HCT116 (cell line): ENCODE data around the gene BEND4. TPM values are rescaled to one million over a fixed set of nuclear protein-coding genes. Genes with fewer than 3 reads are reported as not detected.
A peak's percentile ranks its signal among the peaks of the same experiment; 100 is the strongest.

ENCODE experiments used
- ATAC-seq: fragments of 200-7000 bp; cut with Tn5 transposase; 2 replicates; pipeline ENCODE4 v1.9.1; 2020; ENCODE audit warnings: mild to moderate bottlenecking, moderate library complexity
- Bru-seq: library from RNA; stranded (reverse); fragments of 400-500 nt; gene quantifications from one replicate; lab custom pipeline; 2021; lab: Mats Ljungman, UMichigan
- BruChase-seq, 2 experiments: library from RNA; stranded (reverse); fragments of 400-500 nt; gene quantifications; one replicate each; lab custom pipeline; 2021; lab: Mats Ljungman, UMichigan
- BruUV-seq: library from RNA; stranded (reverse); fragments of 400-500 nt; replicated peaks from 2 replicates; lab custom pipeline; 2021; lab: Mats Ljungman, UMichigan
- CTCF ChIA-PET: fragments of 300-600 bp; sonication (Branson Sonifier 250); formaldehyde crosslinking; loops from one replicate; lab custom pipeline; 2021; ENCODE audit warnings: antibody characterized with exemption; lab: Charles Lee
- POLR2A ChIA-PET: fragments of 300-600, 350-600 bp; sonication (Branson Sonifier 250); formaldehyde crosslinking; loops from one replicate; lab custom pipeline; 2021; ENCODE audit warnings: antibody characterized with exemption; lab: Charles Lee
- RAD21 ChIA-PET, 2 experiments: fragments of 300-600 bp; sonication (Branson Sonifier 250); formaldehyde crosslinking; loops; one replicate each; lab custom pipeline; 2023; ENCODE audit warnings: low total read pairs in 2 of 2; ENCODE audit not compliant: uncharacterized antibody in 2 of 2, unreplicated experiment in 2 of 2, low non-redundant PET in 1 of 2; lab: Charles Lee
- DNase-seq: peaks from one replicate; pipeline ENCODE4 v3.0.0-alpha.2; 2010; ENCODE audit warnings: low read depth, low spot score
- H2AFZ ChIP-seq: fragments of 200-600 bp; shearing (Covaris generic), sonication (generic); 2 replicates; pipeline ENCODE4 v1.6.1; 2017; ENCODE audit warnings: low read depth, mixed run types, mixed read lengths, antibody characterized with exemption, low read length; ENCODE audit not compliant: poor library complexity, severe bottlenecking
- H3K27ac ChIP-seq: 2 replicates; pipeline ENCODE4 v1.5.1; 2012; ENCODE audit warnings: low read depth, low read length
- H3K27me3 ChIP-seq: fragments of 200-600 bp; sonication (generic); 2 replicates; pipeline ENCODE4 v1.6.1; 2016; ENCODE audit warnings: mixed run types, low read length, mixed read lengths; ENCODE audit not compliant: insufficient read depth
- H3K36me3 ChIP-seq, 2 experiments: fragments of 200-500 bp in 1 of 2; fragments of 200-600 bp in 1 of 2; sonication (Bioruptor generic) in 1 of 2; sonication (generic) in 1 of 2; 2 replicates each; pipeline versions ENCODE4 v1.5.1 to v1.6.1; 2014 to 2016; ENCODE audit warnings: low read length in 2 of 2, inconsistent platforms in 1 of 2, mixed read lengths in 1 of 2, mixed run types in 1 of 2; ENCODE audit not compliant: insufficient read depth in 2 of 2, control insufficient read depth in 1 of 2
- H3K4me1 ChIP-seq, 2 experiments: fragments of 200-600 bp in 1 of 2; sonication (generic) in 1 of 2; 2 replicates each; pipeline versions ENCODE4 v1.5.1 to v1.6.1; 2012 to 2017; ENCODE audit warnings: low read length in 2 of 2, inconsistent platforms in 1 of 2, mild to moderate bottlenecking in 1 of 2, mixed read lengths in 1 of 2, mixed run types in 1 of 2, moderate library complexity in 1 of 2; ENCODE audit not compliant: insufficient read depth in 2 of 2, control insufficient read depth in 1 of 2
- H3K4me2 ChIP-seq: fragments of 200-600 bp; sonication (generic); 2 replicates; pipeline ENCODE4 v1.6.1; 2017; ENCODE audit warnings: mixed run types, low read length, mixed read lengths
- H3K4me3 ChIP-seq, 2 experiments: fragments of 200-600 bp in 1 of 2; sonication (generic) in 1 of 2; replicated peaks in 1 of 2; 2 replicates each; pipeline ENCODE4 v1.5.1; 2011 to 2016; ENCODE audit warnings: low read length in 2 of 2, control low read depth in 1 of 2, low read depth in 1 of 2, mild to moderate bottlenecking in 1 of 2, mixed read lengths in 1 of 2, mixed run types in 1 of 2
- H3K79me2 ChIP-seq: fragments of 200-600 bp; sonication (generic); 2 replicates; pipeline ENCODE4 v1.6.1; 2017; ENCODE audit warnings: mild to moderate bottlenecking, mixed run types, low read length, moderate library complexity, mixed read lengths; ENCODE audit not compliant: insufficient read depth
- H3K9ac ChIP-seq: fragments of 200-600 bp; sonication (generic); 2 replicates; pipeline ENCODE4 v1.6.1; 2016; ENCODE audit warnings: low read length, mixed read lengths
- H3K9me2 ChIP-seq: fragments of 200-600 bp; sonication (generic), shearing (Covaris generic); 2 replicates; pipeline ENCODE4 v1.6.1; 2017; ENCODE audit warnings: mixed run types, mild to moderate bottlenecking, moderate library complexity; ENCODE audit not compliant: insufficient read depth
- H3K9me3 ChIP-seq, 2 experiments: fragments of 200-500 bp in 1 of 2; fragments of 200-600 bp in 1 of 2; sonication (Bioruptor generic) in 1 of 2; sonication (generic) in 1 of 2; 2 replicates each; pipeline ENCODE4 v1.6.1; 2014 to 2017; ENCODE audit warnings: low read length in 2 of 2, mixed read lengths in 2 of 2, inconsistent platforms in 1 of 2, low read depth in 1 of 2, mild to moderate bottlenecking in 1 of 2, mixed run types in 1 of 2, moderate library complexity in 1 of 2; ENCODE audit not compliant: control insufficient read depth in 1 of 2, insufficient read depth in 1 of 2
- H4K20me1 ChIP-seq: fragments of 200-600 bp; sonication (generic), shearing (Covaris generic); 2 replicates; pipeline ENCODE4 v1.6.1; 2017; ENCODE audit warnings: mixed run types, mild to moderate bottlenecking, moderate library complexity; ENCODE audit not compliant: insufficient read depth
- CBX3 ChIP-seq: IDR thresholded peaks from 2 replicates; pipeline ENCODE4 v1.6.1; 2012; ENCODE audit warnings: low read depth
- CEBPB ChIP-seq: IDR thresholded peaks from 2 replicates; pipeline ENCODE4 v1.6.1; 2012; ENCODE audit warnings: low read depth
- EZH2phosphoT487 ChIP-seq: fragments of 200-600 bp; IDR thresholded peaks from 2 replicates; pipeline ENCODE4 v1.6.1; 2018; ENCODE audit warnings: antibody characterized with exemption, borderline replicate concordance
- FOSL1 ChIP-seq: IDR thresholded peaks from 2 replicates; pipeline ENCODE4 v1.6.1; 2012; ENCODE audit warnings: low read depth
- POLR2A ChIP-seq: IDR thresholded peaks from 2 replicates; pipeline ENCODE4 v1.7.0; 2011; ENCODE audit warnings: borderline replicate concordance; ENCODE audit not compliant: insufficient read depth, insufficient read length; ENCODE audit errors: extremely low read depth
- POLR2AphosphoS5 ChIP-seq: IDR thresholded peaks from 2 replicates; pipeline ENCODE4 v1.6.1; 2011; ENCODE audit warnings: mild to moderate bottlenecking, low read depth, low read length, moderate library complexity
- RAD21 ChIP-seq: IDR thresholded peaks from 2 replicates; pipeline ENCODE4 v1.6.1; 2012; ENCODE audit warnings: low read depth, mild to moderate bottlenecking
- SIN3A ChIP-seq: IDR thresholded peaks from 2 replicates; pipeline ENCODE4 v1.6.1; 2012; ENCODE audit warnings: low read depth
- SRF ChIP-seq: IDR thresholded peaks from 2 replicates; pipeline ENCODE4 v1.6.1; 2012; ENCODE audit warnings: low read depth
- TCF7L2 ChIP-seq: IDR thresholded peaks from 2 replicates; pipeline ENCODE4 v1.7.0; 2011; ENCODE audit warnings: borderline replicate concordance, inconsistent platforms; ENCODE audit not compliant: insufficient read depth, insufficient read length; ENCODE audit errors: extremely low read depth
- ZFX ChIP-seq: fragments of 450-650 bp; IDR thresholded peaks from 2 replicates; pipeline ENCODE4 v1.6.1; 2017
- ZNF274 ChIP-seq: fragments of 200-500 bp; sonication (Bioruptor generic); IDR thresholded peaks from 2 replicates; pipeline ENCODE4 v1.6.1; 2014; ENCODE audit warnings: mild to moderate bottlenecking, low read depth, low read length, inconsistent platforms
- intact Hi-C: fragments of 100-400 bp; cut with micrococcal nuclease; formaldehyde crosslinking; loops from 2 replicates; pipeline ENCODE4 v1.10.0; 2022
- long read RNA-seq: library from polyadenylated mRNA; unstranded; transcript quantifications from one replicate; pipeline ENCODE4 v2.0.0, GENCODE V29; 2021; ENCODE audit not compliant: unreplicated experiment
- polyA plus RNA-seq: library from polyadenylated mRNA; unstranded; fragments of >200 nt; gene quantifications from 2 replicates; pipeline ENCODE4 v1.2.1, GENCODE V29; 2012; ENCODE audit warnings: missing spikeins
- total RNA-seq: library from RNA; stranded (reverse); gene quantifications from one replicate; pipeline ENCODE4 v1.2.1, GENCODE V29; 2021; ENCODE audit not compliant: unreplicated experiment
- TF ChIP-seq, protein P1 (sequence below), 3 experiments: fragments of 200-600 bp in 1 of 3; sonication (generic) in 1 of 3; IDR thresholded peaks in 2 of 3; conservative IDR thresholded peaks in 1 of 3; 2 replicates each; pipeline ENCODE4 v1.5.1; 2012 to 2017; ENCODE audit warnings: low read depth in 2 of 3, low read length in 2 of 3, antibody characterized with exemption in 1 of 3, borderline replicate concordance in 1 of 3, control low read depth in 1 of 3, mild to moderate bottlenecking in 1 of 3, mixed read lengths in 1 of 3, mixed run types in 1 of 3, moderate library complexity in 1 of 3; ENCODE audit not compliant: insufficient read depth in 1 of 3
- TF ChIP-seq, protein P2 (sequence below): IDR thresholded peaks from 2 replicates; pipeline ENCODE4 v1.6.1; 2011; ENCODE audit warnings: mild to moderate bottlenecking, low read length, moderate library complexity; ENCODE audit not compliant: insufficient replicate concordance; ENCODE audit errors: extremely low read depth
- TF ChIP-seq, protein P3 (sequence below): IDR thresholded peaks from 2 replicates; pipeline ENCODE4 v1.6.1; 2012
- TF ChIP-seq, protein P4 (sequence below): IDR thresholded peaks from 2 replicates; pipeline ENCODE4 v1.6.1; 2012; ENCODE audit warnings: low read depth
- TF ChIP-seq, protein P5 (sequence below): IDR thresholded peaks from 2 replicates; pipeline ENCODE4 v1.6.1; 2012

The BEND4 gene
- total RNA-seq (0.05 TPM), Bru-seq, nascent RNA (percentile 4 among the genes with signal in this experiment), BruChase-seq, experiment 1, labeled RNA remaining after a 6-hour chase (percentile 2 among the genes with signal in this experiment), BruChase-seq, experiment 2, labeled RNA remaining after a 2-hour chase (not detected)
- not detected in 2 replicates for polyA plus RNA-seq
- long read RNA-seq: 0 reads

DNA sequence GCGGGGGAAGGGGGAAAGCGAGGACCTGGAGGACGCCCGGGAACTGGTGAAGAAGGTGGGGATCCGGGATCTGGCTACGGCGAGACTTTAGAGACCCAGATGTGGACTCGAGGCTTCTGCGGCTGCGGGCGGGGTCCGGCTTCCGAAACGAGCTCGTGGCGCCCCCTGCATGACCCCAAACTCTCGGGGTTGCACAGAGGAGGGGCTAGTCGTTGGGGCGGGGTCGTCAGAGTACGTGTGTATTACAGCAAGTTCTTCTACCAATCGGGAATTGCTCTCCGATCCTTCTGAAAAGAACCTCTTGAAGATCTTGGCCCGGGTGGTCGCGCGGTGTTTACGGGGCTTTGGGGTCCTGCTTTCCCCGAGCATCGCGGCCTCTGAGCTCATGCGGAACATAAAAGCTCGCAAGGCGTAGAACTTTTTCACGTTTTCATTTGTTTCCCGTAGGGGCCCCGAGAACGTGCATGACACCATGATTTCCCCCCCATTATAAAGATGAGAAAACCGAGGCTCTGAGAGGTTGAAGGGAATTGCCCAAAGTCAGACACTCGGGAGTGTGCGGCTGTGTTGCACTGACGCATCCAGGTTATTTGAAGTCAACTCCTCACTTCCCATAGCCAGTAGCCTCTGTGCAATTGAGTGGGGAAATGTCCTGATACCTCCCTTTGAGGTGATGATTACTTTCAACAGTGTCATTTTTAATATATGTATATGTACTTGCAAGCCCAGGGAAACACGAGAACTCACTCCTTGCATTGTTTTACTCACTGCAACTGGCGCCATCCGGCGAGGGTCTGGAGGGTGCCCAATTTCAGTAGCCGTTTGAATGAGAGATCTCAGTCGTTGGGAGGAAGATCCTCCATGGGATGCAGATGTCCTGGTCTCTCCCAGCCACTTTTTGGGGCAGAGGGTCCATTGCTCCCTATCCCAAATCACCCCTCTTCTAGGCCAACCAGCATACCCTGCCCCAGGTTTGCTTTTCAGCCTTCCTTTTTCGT, at the start of gene BEND4:
Gene BEND4, minus strand, starts transcription at position 149 of the 998 bp plus-strand sequence. CDS start 512 bp downstream, outside the sequence.
- Histone ChIP-seq H3K4me3 (no peak within 1 kb of the TSS), H3K4me1 (no peaks in the 10 kb centered on the region), H3K27me3 (no peaks in the 10 kb centered on the region; the same call in 1 of the 2 replicates), H3K4me2 (no peak within 1 kb of the TSS), H4K20me1 (no peaks in the 10 kb centered on the region), H2AFZ (no peak within 1 kb of the TSS), H3K79me2 (no peaks in the 10 kb centered on the region), H3K36me3 (no peaks in the 10 kb centered on the region), H3K9me2 (no peaks in the 10 kb centered on the region), H3K27ac (no peak within 1 kb of the TSS), H3K9ac (no peak within 1 kb of the TSS), H3K9me3 (no peaks in the 10 kb centered on the region)
- intact Hi-C loops: no loop called here
- BruUV-seq: no TSS peak
- POLR2A ChIA-PET: no interaction called here
- no peak for ATAC-seq
- no peak for DNase-seq
- RAD21 ChIA-PET: no interaction called here
- CTCF ChIA-PET: no interaction called here
- TF ChIP-seq CBX3 (no peak), TCF7L2 (no peak), RAD21 (no peak), FOSL1 (no peak), POLR2AphosphoS5 (no peak), SIN3A (no peak), SRF (no peak), ZFX (no peak), CEBPB (no peak), EZH2phosphoT487 (no peak), ZNF274 (no peak), POLR2A (no peak)
- TF ChIP-seq, protein P1, sequence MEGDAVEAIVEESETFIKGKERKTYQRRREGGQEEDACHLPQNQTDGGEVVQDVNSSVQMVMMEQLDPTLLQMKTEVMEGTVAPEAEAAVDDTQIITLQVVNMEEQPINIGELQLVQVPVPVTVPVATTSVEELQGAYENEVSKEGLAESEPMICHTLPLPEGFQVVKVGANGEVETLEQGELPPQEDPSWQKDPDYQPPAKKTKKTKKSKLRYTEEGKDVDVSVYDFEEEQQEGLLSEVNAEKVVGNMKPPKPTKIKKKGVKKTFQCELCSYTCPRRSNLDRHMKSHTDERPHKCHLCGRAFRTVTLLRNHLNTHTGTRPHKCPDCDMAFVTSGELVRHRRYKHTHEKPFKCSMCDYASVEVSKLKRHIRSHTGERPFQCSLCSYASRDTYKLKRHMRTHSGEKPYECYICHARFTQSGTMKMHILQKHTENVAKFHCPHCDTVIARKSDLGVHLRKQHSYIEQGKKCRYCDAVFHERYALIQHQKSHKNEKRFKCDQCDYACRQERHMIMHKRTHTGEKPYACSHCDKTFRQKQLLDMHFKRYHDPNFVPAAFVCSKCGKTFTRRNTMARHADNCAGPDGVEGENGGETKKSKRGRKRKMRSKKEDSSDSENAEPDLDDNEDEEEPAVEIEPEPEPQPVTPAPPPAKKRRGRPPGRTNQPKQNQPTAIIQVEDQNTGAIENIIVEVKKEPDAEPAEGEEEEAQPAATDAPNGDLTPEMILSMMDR (IDR thresholded peaks at IDR 0.05 in 2 of 3, conservative IDR thresholded peaks at IDR 0.05 in 1 of 3; ENCODE audit: borderline replicate concordance in 1 of 3, insufficient read depth in 1 of 3, low read depth in 2 of 3, low read length in 2 of 3): no peak
- TF ChIP-seq, protein P2, sequence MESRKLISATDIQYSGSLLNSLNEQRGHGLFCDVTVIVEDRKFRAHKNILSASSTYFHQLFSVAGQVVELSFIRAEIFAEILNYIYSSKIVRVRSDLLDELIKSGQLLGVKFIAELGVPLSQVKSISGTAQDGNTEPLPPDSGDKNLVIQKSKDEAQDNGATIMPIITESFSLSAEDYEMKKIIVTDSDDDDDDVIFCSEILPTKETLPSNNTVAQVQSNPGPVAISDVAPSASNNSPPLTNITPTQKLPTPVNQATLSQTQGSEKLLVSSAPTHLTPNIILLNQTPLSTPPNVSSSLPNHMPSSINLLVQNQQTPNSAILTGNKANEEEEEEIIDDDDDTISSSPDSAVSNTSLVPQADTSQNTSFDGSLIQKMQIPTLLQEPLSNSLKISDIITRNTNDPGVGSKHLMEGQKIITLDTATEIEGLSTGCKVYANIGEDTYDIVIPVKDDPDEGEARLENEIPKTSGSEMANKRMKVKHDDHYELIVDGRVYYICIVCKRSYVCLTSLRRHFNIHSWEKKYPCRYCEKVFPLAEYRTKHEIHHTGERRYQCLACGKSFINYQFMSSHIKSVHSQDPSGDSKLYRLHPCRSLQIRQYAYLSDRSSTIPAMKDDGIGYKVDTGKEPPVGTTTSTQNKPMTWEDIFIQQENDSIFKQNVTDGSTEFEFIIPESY: no peak
- TF ChIP-seq, protein P3, sequence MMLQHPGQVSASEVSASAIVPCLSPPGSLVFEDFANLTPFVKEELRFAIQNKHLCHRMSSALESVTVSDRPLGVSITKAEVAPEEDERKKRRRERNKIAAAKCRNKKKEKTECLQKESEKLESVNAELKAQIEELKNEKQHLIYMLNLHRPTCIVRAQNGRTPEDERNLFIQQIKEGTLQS: no peak
- TF ChIP-seq, protein P4, sequence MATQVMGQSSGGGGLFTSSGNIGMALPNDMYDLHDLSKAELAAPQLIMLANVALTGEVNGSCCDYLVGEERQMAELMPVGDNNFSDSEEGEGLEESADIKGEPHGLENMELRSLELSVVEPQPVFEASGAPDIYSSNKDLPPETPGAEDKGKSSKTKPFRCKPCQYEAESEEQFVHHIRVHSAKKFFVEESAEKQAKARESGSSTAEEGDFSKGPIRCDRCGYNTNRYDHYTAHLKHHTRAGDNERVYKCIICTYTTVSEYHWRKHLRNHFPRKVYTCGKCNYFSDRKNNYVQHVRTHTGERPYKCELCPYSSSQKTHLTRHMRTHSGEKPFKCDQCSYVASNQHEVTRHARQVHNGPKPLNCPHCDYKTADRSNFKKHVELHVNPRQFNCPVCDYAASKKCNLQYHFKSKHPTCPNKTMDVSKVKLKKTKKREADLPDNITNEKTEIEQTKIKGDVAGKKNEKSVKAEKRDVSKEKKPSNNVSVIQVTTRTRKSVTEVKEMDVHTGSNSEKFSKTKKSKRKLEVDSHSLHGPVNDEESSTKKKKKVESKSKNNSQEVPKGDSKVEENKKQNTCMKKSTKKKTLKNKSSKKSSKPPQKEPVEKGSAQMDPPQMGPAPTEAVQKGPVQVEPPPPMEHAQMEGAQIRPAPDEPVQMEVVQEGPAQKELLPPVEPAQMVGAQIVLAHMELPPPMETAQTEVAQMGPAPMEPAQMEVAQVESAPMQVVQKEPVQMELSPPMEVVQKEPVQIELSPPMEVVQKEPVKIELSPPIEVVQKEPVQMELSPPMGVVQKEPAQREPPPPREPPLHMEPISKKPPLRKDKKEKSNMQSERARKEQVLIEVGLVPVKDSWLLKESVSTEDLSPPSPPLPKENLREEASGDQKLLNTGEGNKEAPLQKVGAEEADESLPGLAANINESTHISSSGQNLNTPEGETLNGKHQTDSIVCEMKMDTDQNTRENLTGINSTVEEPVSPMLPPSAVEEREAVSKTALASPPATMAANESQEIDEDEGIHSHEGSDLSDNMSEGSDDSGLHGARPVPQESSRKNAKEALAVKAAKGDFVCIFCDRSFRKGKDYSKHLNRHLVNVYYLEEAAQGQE: no peak
- TF ChIP-seq, protein P5, sequence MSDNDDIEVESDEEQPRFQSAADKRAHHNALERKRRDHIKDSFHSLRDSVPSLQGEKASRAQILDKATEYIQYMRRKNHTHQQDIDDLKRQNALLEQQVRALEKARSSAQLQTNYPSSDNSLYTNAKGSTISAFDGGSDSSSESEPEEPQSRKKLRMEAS: no peak
